MCF 10A (cell line): Measurements from ENCODE around the gene OBSL1. TPM values are rescaled to one million over a fixed set of nuclear protein-coding genes. Genes with fewer than 3 reads are reported as not detected.
A peak's percentile ranks its signal among the peaks of the same experiment; 100 is the strongest.

ENCODE experiments used
- Bru-seq: library from RNA; stranded (reverse); fragments of 400-500 nt; gene quantifications from one replicate; lab custom pipeline; 2021; lab: Mats Ljungman, UMichigan
- BruChase-seq, 2 experiments: library from RNA; stranded (reverse); fragments of 400-500 nt; gene quantifications; one replicate each; lab custom pipeline; 2021; lab: Mats Ljungman, UMichigan
- BruUV-seq: library from RNA; stranded (reverse); fragments of 400-500 nt; replicated peaks from 2 replicates; lab custom pipeline; 2021; lab: Mats Ljungman, UMichigan
- CTCF ChIA-PET: fragments of 300-600 bp; sonication (Branson Sonifier 250); formaldehyde crosslinking; extraction: SDS; loops from one replicate; lab custom pipeline; 2021; ENCODE audit warnings: antibody characterized with exemption, inconsistent platforms; lab: Yijun Ruan, JAX
- POLR2A ChIA-PET: fragments of 300-600, 350-650 bp; sonication (Branson Sonifier 250); formaldehyde crosslinking; extraction: SDS; loops from one replicate; lab custom pipeline; 2020; ENCODE audit warnings: antibody characterized with exemption, inconsistent platforms; lab: Yijun Ruan, JAX
- DNase-seq: peaks from one replicate; pipeline ENCODE4 v3.0.0-alpha.2; 2018; ENCODE audit not compliant: unreplicated experiment
- H3K27ac Mint-ChIP-seq: one replicate; pipeline ENCODE4 v1.8.0; 2022; ENCODE audit warnings: mild to moderate bottlenecking, low read depth, mixed read lengths; ENCODE audit not compliant: unreplicated experiment
- H3K27me3 Mint-ChIP-seq: one replicate; pipeline ENCODE4 v1.8.0; 2022; ENCODE audit warnings: mixed read lengths; ENCODE audit not compliant: insufficient read depth, unreplicated experiment
- H3K36me3 Mint-ChIP-seq: one replicate; pipeline ENCODE4 v1.8.0; 2022; ENCODE audit warnings: mild to moderate bottlenecking, moderate library complexity, mixed read lengths; ENCODE audit not compliant: insufficient read depth, unreplicated experiment
- H3K4me1 Mint-ChIP-seq: one replicate; pipeline ENCODE4 v1.8.0; 2022; ENCODE audit warnings: mixed read lengths; ENCODE audit not compliant: insufficient read depth, unreplicated experiment
- H3K4me3 Mint-ChIP-seq: one replicate; pipeline ENCODE4 v1.8.0; 2022; ENCODE audit warnings: mild to moderate bottlenecking, moderate library complexity, mixed read lengths; ENCODE audit not compliant: unreplicated experiment
- H3K9me3 Mint-ChIP-seq: one replicate; pipeline ENCODE4 v1.8.0; 2022; ENCODE audit warnings: mixed read lengths; ENCODE audit not compliant: unreplicated experiment
- intact Hi-C: fragments of 100-400 bp; cut with micrococcal nuclease; formaldehyde crosslinking; loops from 2 replicates; pipeline ENCODE4 v1.14.1; 2022
- long read RNA-seq: library from polyadenylated mRNA; stranded (forward); transcript quantifications from one replicate; pipeline ENCODE4 v2.0.0, GENCODE V29; 2022
- total RNA-seq: library from RNA; stranded (reverse); gene quantifications from 2 replicates; pipeline ENCODE4 v1.2.3, GENCODE V29; 2022
- TF ChIP-seq, protein P1 (sequence below): fragments of 200-600 bp; IDR thresholded peaks from one replicate; pipeline ENCODE4 v1.8.0; 2022; ENCODE audit warnings: antibody characterized with exemption, mild to moderate bottlenecking; ENCODE audit not compliant: unreplicated experiment

The OBSL1 gene
- total RNA-seq (29.0 and 29.8 TPM in 2 replicates), Bru-seq, nascent RNA (percentile 48 among the genes with signal in this experiment), BruChase-seq, experiment 1, labeled RNA remaining after a 6-hour chase (percentile 56 among the genes with signal in this experiment), BruChase-seq, experiment 2, labeled RNA remaining after a 2-hour chase (percentile 44 among the genes with signal in this experiment)
- long read RNA-seq, transcript OBSL1-202 (9 exons, 3,297 nt), result major isoform, 51 of 66 reads
- long read RNA-seq, partial matches to known transcripts, result 5 of 66 reads
- long read RNA-seq, other reads (novel, unspliced or antisense), result 9 of 66 reads

DNA sequence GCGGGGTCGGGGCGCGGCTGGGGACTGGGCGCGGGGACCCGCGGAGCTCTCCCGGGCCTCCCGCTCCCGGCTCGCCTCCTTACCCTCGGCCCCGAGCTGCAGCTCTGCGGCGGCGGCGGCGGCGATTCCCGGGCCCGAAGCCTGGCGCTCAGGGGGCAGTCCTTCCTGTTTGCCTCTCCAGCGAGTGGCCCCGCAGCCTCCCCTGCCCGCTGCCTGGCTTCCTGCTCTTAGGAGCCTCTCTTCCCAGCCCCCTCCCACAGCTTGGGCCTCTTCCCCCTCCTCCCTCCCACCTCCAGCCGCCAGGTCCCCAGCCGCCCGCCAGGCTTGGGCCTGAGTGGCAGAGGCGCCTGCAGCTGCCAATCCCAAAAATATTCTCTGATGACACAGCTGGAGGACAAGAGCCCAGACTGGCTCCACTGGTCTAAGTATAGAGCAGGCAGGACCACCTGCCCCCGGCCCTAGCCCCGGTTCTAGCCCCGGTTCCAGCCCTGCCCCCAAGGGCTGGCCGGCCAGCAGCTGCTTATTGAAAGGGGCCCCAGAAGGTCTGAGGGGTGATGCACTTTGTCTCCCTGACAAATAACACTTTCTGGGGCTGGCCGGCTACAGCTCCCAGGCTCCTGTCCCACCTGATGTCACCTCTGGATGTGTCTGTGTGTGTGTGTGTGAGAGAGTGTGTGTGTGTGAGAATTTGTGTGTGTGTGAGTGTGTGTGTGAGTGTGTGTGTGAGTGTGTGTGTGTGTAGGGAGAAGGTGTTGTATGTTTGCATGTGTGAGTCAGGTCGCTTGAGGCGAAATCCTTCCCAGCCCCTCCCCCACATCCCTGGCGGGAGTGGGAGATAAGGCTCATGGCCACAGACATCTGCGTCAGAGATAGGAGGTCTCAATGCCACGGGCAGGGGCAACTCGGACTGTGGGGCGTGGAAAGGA lies at the start of gene OBSL1:
OBSL1 (minus strand) TSS at position 229 of the 926 bp plus-strand sequence. CDS start 307 bp downstream, outside the sequence.
- intact Hi-C loops, result no loop called here
- TF ChIP-seq, protein P1, sequence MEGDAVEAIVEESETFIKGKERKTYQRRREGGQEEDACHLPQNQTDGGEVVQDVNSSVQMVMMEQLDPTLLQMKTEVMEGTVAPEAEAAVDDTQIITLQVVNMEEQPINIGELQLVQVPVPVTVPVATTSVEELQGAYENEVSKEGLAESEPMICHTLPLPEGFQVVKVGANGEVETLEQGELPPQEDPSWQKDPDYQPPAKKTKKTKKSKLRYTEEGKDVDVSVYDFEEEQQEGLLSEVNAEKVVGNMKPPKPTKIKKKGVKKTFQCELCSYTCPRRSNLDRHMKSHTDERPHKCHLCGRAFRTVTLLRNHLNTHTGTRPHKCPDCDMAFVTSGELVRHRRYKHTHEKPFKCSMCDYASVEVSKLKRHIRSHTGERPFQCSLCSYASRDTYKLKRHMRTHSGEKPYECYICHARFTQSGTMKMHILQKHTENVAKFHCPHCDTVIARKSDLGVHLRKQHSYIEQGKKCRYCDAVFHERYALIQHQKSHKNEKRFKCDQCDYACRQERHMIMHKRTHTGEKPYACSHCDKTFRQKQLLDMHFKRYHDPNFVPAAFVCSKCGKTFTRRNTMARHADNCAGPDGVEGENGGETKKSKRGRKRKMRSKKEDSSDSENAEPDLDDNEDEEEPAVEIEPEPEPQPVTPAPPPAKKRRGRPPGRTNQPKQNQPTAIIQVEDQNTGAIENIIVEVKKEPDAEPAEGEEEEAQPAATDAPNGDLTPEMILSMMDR, result no peak

DNA sequence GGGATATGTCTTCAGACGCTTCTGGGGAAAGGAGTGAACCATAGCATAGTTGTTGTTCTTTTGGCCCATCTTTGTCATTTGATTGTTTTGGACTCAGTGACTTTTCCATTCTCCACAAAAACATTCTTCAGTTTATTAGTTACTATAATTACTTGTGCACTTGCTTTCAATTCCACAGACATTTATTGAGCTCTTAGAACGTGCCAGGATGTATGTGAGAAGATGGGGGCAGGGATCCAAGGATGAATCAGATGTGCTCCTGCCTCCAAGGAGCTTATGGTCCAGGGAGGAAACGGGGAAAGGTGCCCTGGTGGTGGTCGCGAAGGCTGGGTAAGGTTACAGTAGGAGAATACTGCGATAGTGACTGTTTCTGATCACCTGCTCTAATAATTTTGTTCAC lies 49.2 kb upstream of the OBSL1 start:
- Mint-ChIP-seq H3K36me3 (peaks cover 6% of the 10 kb centered on the region), H3K27ac (no peak overlapping the region), H3K4me1 (no peaks in the 10 kb centered on the region), H3K27me3 (peaks cover 17% of the 10 kb centered on the region), H3K9me3 (no peaks in the 10 kb centered on the region), H3K4me3 (no peak overlapping the region)
- ChIA-PET CTCF (interaction anchor here (0.6 to 1.8 kb wide), 3 partner anchors 10 to 69 kb away, joined by 3 to 5 read pairs (median 3); no protein-coding TSS in a partner anchor), POLR2A (interaction anchor here (0.6 kb wide), 1 partner anchor 11 kb away, joined by 3 read pairs; no protein-coding TSS in a partner anchor)
- TF ChIP-seq, protein P1, result no peak
- DNase-seq, result no peak
- intact Hi-C loops, result no loop called here
- BruUV-seq, result no TSS peak

More for the DNA sequence above, at the start of gene OBSL1:
- no peaks in the 10 kb centered on the region for H3K9me3 Mint-ChIP-seq
- peak within 1 kb of the TSS; percentile 49 for H3K4me3 Mint-ChIP-seq
- DNase-seq, result peak; percentile 60
- POLR2A ChIA-PET, result interaction anchor here (0.6 to 2.8 kb wide), 11 partner anchors 14 to 123 kb away, joined by 3 to 49 read pairs (median 6); partner anchors contain the start of genes CHPF, GMPPA, STK11IP and TMEM198
- H3K4me1 Mint-ChIP-seq, result peaks cover 7% of the 10 kb centered on the region
- BruUV-seq, result no TSS peak
- H3K27me3 Mint-ChIP-seq, result no peaks in the 10 kb centered on the region
- peaks cover 19% of the 10 kb centered on the region for H3K36me3 Mint-ChIP-seq
- H3K27ac Mint-ChIP-seq, result no peak within 1 kb of the TSS
- CTCF ChIA-PET, result interaction anchor here (0.6 to 2.3 kb wide), 7 partner anchors 9 to 167 kb away, joined by 3 to 23 read pairs (median 4); no protein-coding TSS in a partner anchor

GRCh38 chr2:219619235-219619634 lies 47.9 kb upstream of the OBSL1 start:
- Mint-ChIP-seq H3K36me3 (peaks cover 6% of the 10 kb centered on the region), H3K4me3 (no peak overlapping the region), H3K9me3 (no peaks in the 10 kb centered on the region), H3K27me3 (peaks cover 17% of the 10 kb centered on the region), H3K4me1 (no peaks in the 10 kb centered on the region), H3K27ac (no peak overlapping the region)
- no peak for DNase-seq
- TF ChIP-seq, protein P1, result no peak
- BruUV-seq, result no TSS peak
- intact Hi-C loops, result no loop called here
- ChIA-PET CTCF (interaction anchor here (1.8 kb wide), 1 partner anchor 11 kb away, joined by 5 read pairs; no protein-coding TSS in a partner anchor), POLR2A (interaction anchor here (1.2 kb wide), 1 partner anchor 20 kb away, joined by 3 read pairs; no protein-coding TSS in a partner anchor)
